Measurements from ENCODE around the gene CEBPG. TPM values are rescaled to one million over a fixed set of nuclear protein-coding genes. Genes with fewer than 3 reads are reported as not detected.

CEBPG gene
- total RNA-seq, 1 donor from 2014 or later, result 17.0 TPM

GRCh38 chr19:33349319-33350289 is 23.9 kb upstream of the CEBPG start:
- intact Hi-C loops (cut with micrococcal nuclease), result no loop called here
- ATAC-seq (no peak), DNase-seq (no peak)

- no peak for DNase-seq
- intact Hi-C loops (cut with micrococcal nuclease), result no loop called here
- ATAC-seq, result no peak
These were observed 22.8 kb upstream of the CEBPG start for GRCh38 chr19:33350538-33351309.

- ATAC-seq (no peak), DNase-seq (no peak)
- intact Hi-C loops (cut with micrococcal nuclease), result no loop called here
These were observed 18.0 kb upstream of the CEBPG start for GRCh38 chr19:33355535-33355934.

GRCh38 chr19:33357556-33357955 is 16.0 kb upstream of the CEBPG start:
- intact Hi-C loops (cut with micrococcal nuclease), result no loop called here
- ATAC-seq, result no peak
- DNase-seq, result no peak

GRCh38 chr19:33358408-33358807 is 15.1 kb upstream of the CEBPG start:
- ATAC-seq, result no peak
- no peak for DNase-seq
- intact Hi-C loops (cut with micrococcal nuclease), result no loop called here

GRCh38 chr19:33359581-33359980 is 13.9 kb upstream of the CEBPG start:
- intact Hi-C loops (cut with micrococcal nuclease), result no loop called here
- DNase-seq (no peak), ATAC-seq (no peak)

GRCh38 chr19:33362508-33363228 is 10.8 kb upstream of the CEBPG start:
- no peak for ATAC-seq
- DNase-seq, result no peak
- intact Hi-C loops (cut with micrococcal nuclease), result no loop called here

GRCh38 chr19:33363476-33363875 is 10.0 kb upstream of the CEBPG start:
- ATAC-seq (no peak), DNase-seq (no peak)
- intact Hi-C loops (cut with micrococcal nuclease), result no loop called here

- ATAC-seq, result no peak
- DNase-seq, result no peak
- intact Hi-C loops (cut with micrococcal nuclease), result no loop called here
These were observed 7.8 kb upstream of the CEBPG start for GRCh38 chr19:33365691-33366090.

- no peak for ATAC-seq
- intact Hi-C loops (cut with micrococcal nuclease), result no loop called here
- DNase-seq, result no peak
These were observed 7.4 kb upstream of the CEBPG start for GRCh38 chr19:33366127-33366526.

- intact Hi-C loops (cut with micrococcal nuclease), result no loop called here
- ATAC-seq, result no peak
These were observed 6.6 kb upstream of the CEBPG start for GRCh38 chr19:33366897-33367296.

GRCh38 chr19:33368074-33368864 is 5.2 kb upstream of the CEBPG start:
- intact Hi-C loops (cut with micrococcal nuclease), result no loop called here
- ATAC-seq, result no peak
- DNase-seq, result no peak

More at GRCh38 chr19:33366897-33367296, 6.6 kb upstream of the CEBPG start:
- no peak for DNase-seq

GRCh38 chr19:33370783-33371182 is 2.7 kb upstream of the CEBPG start:
- DNase-seq, result no peak
- intact Hi-C loops (cut with micrococcal nuclease), result no loop called here
- no peak for ATAC-seq

GRCh38 chr19:33374236-33374714 is 766 bp downstream of the CEBPG start:
- ATAC-seq (no peak), DNase-seq (peak; percentile 46)
- intact Hi-C loops (cut with micrococcal nuclease), result no loop called here

GRCh38 chr19:33375156-33375836 is 1.8 kb downstream of the CEBPG start:
- intact Hi-C loops (cut with micrococcal nuclease), result no loop called here
- no peak for ATAC-seq
- DNase-seq, result no peak

- DNase-seq (no peak), ATAC-seq (no peak)
- intact Hi-C loops (cut with micrococcal nuclease), result no loop called here
These were observed 2.3 kb downstream of the CEBPG start for GRCh38 chr19:33375837-33376159.

- intact Hi-C loops (cut with micrococcal nuclease), result no loop called here
- peak; percentile 85 for DNase-seq
- peak; percentile 7 for ATAC-seq
These were observed 2.9 kb downstream of the CEBPG start for GRCh38 chr19:33376423-33376822.

GRCh38 chr19:33376941-33377557 is 3.5 kb downstream of the CEBPG start:
- intact Hi-C loops (cut with micrococcal nuclease), result no loop called here

More at GRCh38 chr19:33376941-33377557, 3.5 kb downstream of the CEBPG start:
- DNase-seq (no peak), ATAC-seq (no peak)

Measured in left ventricle myocardium superior (tissue), 1 donor.